GM12891 (cell line): ENCODE data around the gene HMGXB3.

Experiments
- POLR2A ChIP-seq: IDR thresholded peaks from 2 replicates; pipeline ENCODE4 v1.6.1; 2011; ENCODE audit warnings: low read depth, low read length, control low read depth
- POLR2AphosphoS5 ChIP-seq: IDR thresholded peaks from 2 replicates; pipeline ENCODE4 v1.6.1; 2011; ENCODE audit warnings: low read depth, low read length, control low read depth
- SPI1 ChIP-seq: IDR thresholded peaks from 2 replicates; pipeline ENCODE4 v1.6.1; 2011; ENCODE audit warnings: low read depth, low read length, control low read depth
- TAF1 ChIP-seq: IDR thresholded peaks from 2 replicates; pipeline ENCODE4 v1.6.1; 2011; ENCODE audit warnings: low read depth, low read length, control low read depth

GRCh38 chr5:150033334-150033733, 32.8 kb downstream of the HMGXB3 start:
- no peak for TF ChIP-seq POLR2A
- TF ChIP-seq POLR2AphosphoS5, result no peak
- no peak for TF ChIP-seq TAF1
- TF ChIP-seq SPI1, result no peak
